Measurements from ENCODE around the gene MTO1. TPM values are rescaled to one million over a fixed set of nuclear protein-coding genes. Genes with fewer than 3 reads are reported as not detected.

MTO1 gene
- total and polyA plus RNA-seq, 12 donors: 14.0 to 29.9 (median 22.9) TPM

DNA sequence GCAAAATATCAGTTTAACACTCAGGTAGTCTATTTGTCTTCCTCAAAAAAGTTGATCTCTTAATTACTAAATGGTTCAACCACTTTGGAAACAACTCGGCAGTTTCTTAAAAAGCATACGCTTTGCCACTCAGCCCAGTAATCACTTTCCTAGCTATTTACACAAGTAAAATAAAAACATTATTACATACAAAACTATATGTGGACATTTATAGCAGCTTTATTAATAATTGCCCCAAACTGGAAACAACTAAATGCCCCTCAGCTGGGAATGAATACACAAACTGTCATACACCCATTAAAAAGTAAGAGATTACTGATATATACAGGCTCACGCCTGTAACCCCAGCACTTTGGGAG lies 51.9 kb downstream of the MTO1 start:
- 58 to 78% (median 71%) methylated on average over 3 of the region's 3 CpGs for WGBS, 4 donors
- peak in 1 of 7 donors; percentile 18 for DNase-seq
- no peak overlapping the region for H3K27ac ChIP-seq
- no peak overlapping the region for H3K4me3 ChIP-seq
- H3K27me3 ChIP-seq: no peaks in the 10 kb centered on the region
- H3K9me3 ChIP-seq (replicated peaks in 1 of 3): no peaks in the 10 kb centered on the region
- peaks cover 17 to 33% of the 10 kb centered on the region in 2 donors for H3K4me1 ChIP-seq (replicated peaks in 1 of 2)
- H3K36me3 ChIP-seq (replicated peaks in 1 of 2): peaks cover 0 to 35% of the 10 kb centered on the region in 2 donors
- TF ChIP-seq, protein P1, sequence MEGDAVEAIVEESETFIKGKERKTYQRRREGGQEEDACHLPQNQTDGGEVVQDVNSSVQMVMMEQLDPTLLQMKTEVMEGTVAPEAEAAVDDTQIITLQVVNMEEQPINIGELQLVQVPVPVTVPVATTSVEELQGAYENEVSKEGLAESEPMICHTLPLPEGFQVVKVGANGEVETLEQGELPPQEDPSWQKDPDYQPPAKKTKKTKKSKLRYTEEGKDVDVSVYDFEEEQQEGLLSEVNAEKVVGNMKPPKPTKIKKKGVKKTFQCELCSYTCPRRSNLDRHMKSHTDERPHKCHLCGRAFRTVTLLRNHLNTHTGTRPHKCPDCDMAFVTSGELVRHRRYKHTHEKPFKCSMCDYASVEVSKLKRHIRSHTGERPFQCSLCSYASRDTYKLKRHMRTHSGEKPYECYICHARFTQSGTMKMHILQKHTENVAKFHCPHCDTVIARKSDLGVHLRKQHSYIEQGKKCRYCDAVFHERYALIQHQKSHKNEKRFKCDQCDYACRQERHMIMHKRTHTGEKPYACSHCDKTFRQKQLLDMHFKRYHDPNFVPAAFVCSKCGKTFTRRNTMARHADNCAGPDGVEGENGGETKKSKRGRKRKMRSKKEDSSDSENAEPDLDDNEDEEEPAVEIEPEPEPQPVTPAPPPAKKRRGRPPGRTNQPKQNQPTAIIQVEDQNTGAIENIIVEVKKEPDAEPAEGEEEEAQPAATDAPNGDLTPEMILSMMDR (IDR thresholded peaks at IDR 0.05): no peak
- TF ChIP-seq POLR2A (IDR thresholded peaks at IDR 0.05): no peak
- intact Hi-C loops (cut with DNase I): no loop called here

DNA sequence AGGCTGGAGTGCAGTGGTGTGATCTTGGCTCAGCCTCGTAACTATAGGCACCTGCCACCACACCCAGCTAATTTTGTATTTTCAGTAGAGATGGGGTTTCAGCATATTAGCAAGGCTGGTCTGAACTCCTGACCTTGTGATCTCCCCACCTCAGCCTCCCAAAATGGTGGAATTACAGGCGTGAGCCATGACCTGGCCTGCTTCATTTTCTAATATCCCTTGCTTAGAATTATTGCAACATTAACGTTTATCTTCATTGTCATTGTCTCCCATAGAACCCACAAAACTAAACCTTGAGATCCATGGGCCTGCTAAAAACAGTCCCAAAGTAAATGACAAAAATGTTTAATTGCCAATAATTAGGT lies 53.2 kb downstream of the MTO1 start:
- Histone ChIP-seq H3K9me3 (replicated peaks in 1 of 3) (no peaks in the 10 kb centered on the region), H3K27me3 (no peaks in the 10 kb centered on the region), H3K4me3 (no peak overlapping the region), H3K4me1 (replicated peaks in 1 of 2) (peaks cover 25 to 44% of the 10 kb centered on the region in 2 donors), H3K27ac (peak overlapping the region; percentile 25 to 79 (median 42)), H3K36me3 (replicated peaks in 1 of 2) (peaks cover 0 to 47% of the 10 kb centered on the region in 2 donors)
- 35 to 43% (median 42%) methylated on average over 3 of the region's 3 CpGs for WGBS, 4 donors
- peak in 1 of 7 donors; percentile 52 for DNase-seq
- no peak for TF ChIP-seq POLR2A (IDR thresholded peaks at IDR 0.05)
- TF ChIP-seq, protein P1 (IDR thresholded peaks at IDR 0.05): no peak
- intact Hi-C loops (cut with DNase I): loop anchor here in 1 of 2 donors (5.0 kb wide), 1 partner anchor 98 kb away; no protein-coding TSS in a partner anchor

DNA sequence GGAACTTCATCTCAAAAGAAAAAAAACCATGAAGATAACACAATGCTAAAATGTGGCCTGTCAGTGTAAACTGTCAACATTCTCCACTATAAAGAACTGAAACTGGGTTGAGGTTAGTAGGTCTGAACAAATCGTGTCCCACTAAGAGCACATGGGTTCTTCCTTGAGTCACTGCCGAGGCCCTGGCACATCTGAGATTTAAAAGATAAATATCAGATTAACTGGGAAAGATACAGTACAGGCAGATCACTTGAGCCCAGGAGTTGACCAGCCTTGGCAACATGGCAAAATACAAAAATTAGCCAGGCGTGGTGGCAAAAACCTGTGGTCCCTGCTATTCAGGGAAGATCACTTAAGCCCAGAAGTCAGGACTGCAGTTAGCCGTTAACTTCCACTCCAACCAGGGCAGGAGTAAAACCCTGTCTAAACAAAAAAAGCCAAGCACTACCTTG lies 53.7 kb downstream of the MTO1 start:
- H3K4me1 ChIP-seq (replicated peaks in 1 of 2): peaks cover 25 to 46% of the 10 kb centered on the region in 2 donors
- no peaks in the 10 kb centered on the region for H3K27me3 ChIP-seq
- H3K4me3 ChIP-seq: no peak overlapping the region
- no peaks in the 10 kb centered on the region for H3K9me3 ChIP-seq (replicated peaks in 1 of 3)
- TF ChIP-seq POLR2A (IDR thresholded peaks at IDR 0.05): no peak
- TF ChIP-seq, protein P1 (IDR thresholded peaks at IDR 0.05): no peak
- H3K27ac ChIP-seq: peak overlapping the region; percentile 25 to 79 (median 42)
- WGBS, 4 donors: 25 to 35% (median 28%) methylated on average over 4 of the region's 4 CpGs
- intact Hi-C loops (cut with DNase I): loop anchor here in 1 of 2 donors (5.0 kb wide), 1 partner anchor 97 kb away; no protein-coding TSS in a partner anchor
- DNase-seq: peak in 4 of 7 donors; percentile 24 to 57 (median 30)
- peaks cover 0 to 52% of the 10 kb centered on the region in 2 donors for H3K36me3 ChIP-seq (replicated peaks in 1 of 2)

DNA sequence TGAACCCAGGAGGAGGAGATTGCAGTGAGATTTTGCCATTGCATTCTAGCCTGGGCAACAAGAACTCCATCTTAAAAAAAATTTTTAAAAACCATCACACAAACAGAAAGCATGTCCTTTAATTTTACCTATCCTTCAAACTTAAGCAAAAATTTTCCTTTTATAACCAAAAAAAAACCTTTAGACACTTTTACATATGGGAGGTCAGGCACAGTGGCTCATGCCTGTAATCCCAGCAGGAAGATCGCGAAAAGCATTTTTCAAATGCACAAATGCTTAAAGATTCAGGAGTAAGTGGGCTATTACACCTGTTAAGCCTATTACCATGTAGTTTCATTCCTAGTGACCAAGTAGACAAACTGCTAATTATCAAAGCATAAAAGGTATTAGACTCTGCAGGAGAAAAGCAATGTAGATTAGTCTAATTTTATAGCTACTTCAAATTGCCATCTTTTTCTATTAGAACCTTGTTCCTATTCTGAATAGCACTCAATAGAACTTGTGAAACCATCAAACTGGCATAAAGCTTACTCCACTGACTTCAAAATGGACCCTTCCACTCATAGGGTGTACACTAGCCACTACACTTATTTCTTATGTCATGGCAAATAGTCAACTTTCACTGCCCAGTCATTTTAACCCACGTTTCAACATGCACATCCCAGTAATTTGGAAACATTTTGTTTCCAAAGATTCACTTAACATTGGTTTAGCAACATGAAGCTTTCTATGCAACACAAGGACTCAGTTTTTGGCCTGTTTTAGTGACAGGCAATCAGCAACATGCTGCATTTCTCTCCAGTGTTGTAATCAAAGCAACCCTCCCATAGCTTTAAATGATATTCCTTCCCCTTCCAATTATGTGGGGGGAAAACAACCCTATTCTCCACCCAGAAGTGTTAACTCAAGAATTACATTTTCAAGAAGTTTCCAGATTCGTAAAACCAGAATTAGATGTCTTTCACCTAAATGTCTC lies 55.3 kb downstream of the MTO1 start:
- intact Hi-C loops (cut with DNase I): loop anchor here in 1 of 2 donors (5.0 kb wide), 1 partner anchor 95 kb away; no protein-coding TSS in a partner anchor
- H3K4me3 ChIP-seq: peak overlapping the region in 1 of 4 donors; percentile 26
- H3K27ac ChIP-seq: peak overlapping the region; percentile 2 to 79 (median 44)
- H3K27me3 ChIP-seq: no peaks in the 10 kb centered on the region
- peaks cover 0 to 52% of the 10 kb centered on the region in 2 donors for H3K36me3 ChIP-seq (replicated peaks in 1 of 2)
- 48 to 55% (median 53%) methylated on average over 4 of the region's 4 CpGs for WGBS, 4 donors
- H3K4me1 ChIP-seq (replicated peaks in 1 of 2): peaks cover 25 to 47% of the 10 kb centered on the region in 2 donors
- TF ChIP-seq, protein P1 (IDR thresholded peaks at IDR 0.05): no peak
- peak in 1 of 2 donors; percentile 18 for TF ChIP-seq POLR2A (IDR thresholded peaks at IDR 0.05)
- no peaks in the 10 kb centered on the region for H3K9me3 ChIP-seq (replicated peaks in 1 of 3)
- DNase-seq: no peak

All from adrenal gland (tissue), 12 donors.